GM21526 (cell line): ENCODE results near the gene TFAP2D.

ENCODE experiments used
- ATAC-seq: cut with Tn5 transposase; IDR thresholded peaks from one replicate; pipeline ENCODE4 v1.9.1; 2021; ENCODE audit warnings: moderate library complexity; ENCODE audit not compliant: unreplicated experiment, low FRiP score

TFAP2D gene

GRCh38 chr6:50713226-50713625 lies at the start of gene TFAP2D:
TSS of gene TFAP2D (plus strand) at chr6:50713526. CDS start at chr6:50714056, 530 bp downstream.
- no peak for ATAC-seq

DNA sequence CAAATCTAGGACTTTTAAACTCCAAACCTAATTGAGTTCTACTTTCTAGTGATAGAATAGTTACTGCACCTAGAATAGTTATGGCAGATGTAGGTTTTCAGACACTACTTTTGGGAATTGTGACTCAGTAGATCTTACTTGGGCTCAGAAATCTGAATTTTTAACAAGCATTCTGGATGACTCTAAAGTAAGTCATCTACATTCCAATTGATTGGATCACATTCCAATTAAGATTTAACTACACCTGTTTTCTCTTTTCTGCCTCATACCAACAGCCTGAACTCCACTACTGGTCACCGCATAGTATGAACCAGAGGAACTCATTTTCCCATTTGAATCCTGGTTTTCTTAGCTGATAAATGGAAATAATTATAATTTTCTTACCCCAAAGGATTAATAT lies 49.5 kb upstream of the TFAP2D start:
- no peak for ATAC-seq

GRCh38 chr6:50666089-50666488 lies 47.2 kb upstream of the TFAP2D start:
- ATAC-seq: no peak

GRCh38 chr6:50681213-50681824 lies 32.0 kb upstream of the TFAP2D start:
- no peak for ATAC-seq

- no peak for ATAC-seq
These were observed 24.1 kb upstream of the TFAP2D start for GRCh38 chr6:50689210-50689609.

- no peak for ATAC-seq
These were observed 21.4 kb upstream of the TFAP2D start for GRCh38 chr6:50691814-50692495.

- no peak for ATAC-seq
These were observed 14.8 kb upstream of the TFAP2D start for GRCh38 chr6:50698546-50698945.

DNA sequence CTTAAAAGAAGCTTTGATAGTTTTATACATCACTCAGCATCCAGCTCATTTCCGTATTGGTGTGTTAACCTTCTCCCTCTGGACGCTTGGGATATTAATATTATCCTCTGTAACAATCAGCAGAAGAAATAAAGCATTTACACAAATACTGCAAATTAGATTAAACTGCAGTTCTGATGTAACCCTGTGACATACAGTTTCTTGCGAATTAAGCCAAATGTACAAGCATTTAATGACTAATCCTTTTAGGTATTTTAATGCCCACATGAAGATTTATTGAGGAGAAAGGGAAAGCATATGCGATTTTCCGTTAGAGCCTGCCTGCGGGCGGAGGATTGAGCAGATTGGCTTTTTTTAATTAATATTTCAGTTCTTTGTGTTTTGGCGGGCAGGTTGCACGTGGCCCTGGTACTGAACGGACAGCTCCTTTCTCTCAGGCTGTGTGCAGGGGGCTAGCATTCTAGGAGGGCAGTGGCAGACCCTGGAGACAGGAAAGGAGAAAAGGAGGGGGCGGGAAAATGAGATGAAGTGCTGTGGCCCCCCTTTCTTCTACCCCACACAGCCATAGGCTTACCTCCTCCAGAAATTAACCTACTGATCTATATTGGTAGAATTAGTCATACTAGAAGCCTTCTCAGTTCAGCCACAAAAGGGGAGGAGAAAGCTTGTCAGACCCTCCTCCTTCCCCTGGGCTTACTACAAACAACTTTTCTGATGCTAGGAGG lies 14.1 kb upstream of the TFAP2D start:
- ATAC-seq: no peak

GRCh38 chr6:50706575-50706974 lies 6.8 kb upstream of the TFAP2D start:
- ATAC-seq: no peak

GRCh38 chr6:50707191-50707590 lies 6.1 kb upstream of the TFAP2D start:
- no peak for ATAC-seq

GRCh38 chr6:50707652-50708300 lies 5.5 kb upstream of the TFAP2D start:
- no peak for ATAC-seq

- no peak for ATAC-seq
These were observed 4.5 kb upstream of the TFAP2D start for GRCh38 chr6:50708664-50709365.

DNA sequence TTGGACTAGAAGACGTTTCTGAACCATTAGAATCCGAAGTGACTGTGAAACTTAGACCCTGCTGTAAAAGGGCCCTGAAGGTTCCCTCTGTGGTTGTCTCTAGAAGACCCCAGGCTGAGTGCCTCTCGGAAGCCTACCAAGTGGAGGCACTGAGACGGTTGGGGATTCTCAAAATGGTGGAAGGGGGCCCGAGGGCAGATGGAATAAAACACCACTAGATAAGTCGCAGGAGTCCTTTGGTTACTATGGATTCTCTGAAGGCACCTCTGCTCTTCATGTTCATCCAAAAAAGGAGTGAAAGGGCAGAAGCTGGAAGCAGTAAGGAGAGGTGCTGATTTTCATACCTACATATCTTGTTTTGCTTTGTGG lies 4.0 kb upstream of the TFAP2D start:
- ATAC-seq: no peak

DNA sequence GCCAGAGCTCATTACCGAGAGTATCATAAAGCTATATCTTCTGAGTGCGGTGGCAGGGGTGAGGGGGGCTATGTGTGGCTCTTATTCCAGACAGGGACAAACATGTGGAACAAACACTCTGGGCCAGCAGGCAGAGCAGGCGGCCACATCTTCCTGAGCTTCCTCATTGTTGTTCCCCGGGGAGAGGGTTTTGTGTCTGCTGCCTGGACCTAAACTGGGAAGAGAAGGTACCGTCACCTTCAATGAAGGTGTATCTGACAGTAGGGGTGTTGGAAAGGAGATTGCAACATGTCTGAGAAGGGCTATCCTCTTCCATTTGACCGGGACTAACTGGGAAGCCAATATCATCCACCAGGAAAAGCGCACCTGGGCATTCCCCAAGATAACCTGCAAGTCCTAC lies 1.6 kb upstream of the TFAP2D start:
- ATAC-seq: no peak

GRCh38 chr6:50712291-50712690 lies 1.0 kb upstream of the TFAP2D start:
- ATAC-seq: no peak

GRCh38 chr6:50713977-50714486 lies 706 bp downstream of the TFAP2D start:
- ATAC-seq: no peak

GRCh38 chr6:50714487-50715379 lies 1.4 kb downstream of the TFAP2D start:
- ATAC-seq: no peak

DNA sequence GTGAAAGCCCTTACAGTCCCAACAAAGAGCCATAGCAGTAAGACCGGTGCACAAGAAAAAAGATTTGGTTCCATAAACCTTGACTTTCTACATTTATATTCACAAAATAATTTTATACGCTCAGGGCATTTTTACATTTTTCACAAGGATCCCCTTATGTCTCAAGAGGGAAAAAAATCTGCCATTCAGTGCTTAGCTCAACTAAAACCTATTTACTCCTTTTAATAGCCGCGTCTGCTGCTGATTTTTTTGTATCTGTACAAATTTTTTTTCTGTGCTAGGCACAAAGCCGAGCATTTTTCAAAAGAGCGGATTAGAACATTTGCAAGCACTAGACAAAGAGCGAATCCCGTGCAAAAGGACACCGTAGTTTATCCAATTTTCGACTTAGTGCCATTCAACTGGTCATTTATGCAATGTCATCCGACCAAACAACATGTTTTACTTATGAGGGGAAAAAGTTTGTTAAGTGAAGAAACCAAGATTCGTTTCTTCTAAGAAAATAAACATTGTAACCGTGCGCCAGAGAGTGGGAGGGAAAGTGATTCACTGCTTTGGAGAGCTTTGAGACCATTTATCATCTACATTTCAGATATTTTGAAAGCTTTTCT lies 3.7 kb downstream of the TFAP2D start:
- no peak for ATAC-seq
